Motor neuron (in vitro differentiated cells): ENCODE results near the gene FANCL. TPM values are rescaled to one million over a fixed set of nuclear protein-coding genes. Genes with fewer than 3 reads are reported as not detected.
"Not testable (repeated sequence)": the region's sequence is repeated elsewhere in the genome, so short reads cannot be mapped to it uniquely, and the experiment has no call there.

ENCODE experiments used
- ATAC-seq, 8 experiments: fragments of 200-7000 bp; cut with Tn5 transposase; replicated peaks in 6 of 8; 2 replicates each; pipeline ENCODE4 v1.8.0; 2021; ENCODE audit warnings: mild to moderate bottlenecking in 8 of 8, moderate library complexity in 8 of 8
- H3K27ac ChIP-seq, 2 donors: fragments of 250-450 bp; sonication (Bioruptor Pico); 2 replicates each; pipeline ENCODE4 v1.9.0; 2021; ENCODE audit warnings: antibody characterized with exemption in 2 of 2, mild to moderate bottlenecking in 2 of 2, moderate library complexity in 1 of 2
- H3K4me1 ChIP-seq, 2 donors: fragments of 250-450 bp; sonication (Bioruptor Pico); replicated peaks in 1 of 2; 2 replicates each; pipeline ENCODE4 v1.6.1; 2021; ENCODE audit warnings: antibody characterized with exemption in 2 of 2, mild to moderate bottlenecking in 2 of 2, moderate library complexity in 1 of 2
- H3K4me3 ChIP-seq, 5 donors: fragments of 250-450 bp; sonication (Bioruptor Pico); 2 replicates each; pipeline ENCODE4 v1.9.0; 2021; ENCODE audit warnings: antibody characterized with exemption in 5 of 5, mild to moderate bottlenecking in 5 of 5, moderate library complexity in 4 of 5
- WGBS, 10 experiments: fragments of 450-650 bp; shearing (Covaris generic); methylation state at CpG; one replicate each; pipeline ENCODE4 v1.0.0; 2022; 5-methylcytosine and 5-hydroxymethylcytosine counted together
- in situ Hi-C, 9 experiments: fragments of 400-800 bp; cut with MboI; loops; one replicate each; pipeline ENCODE4 v1.15.0; 2021; ENCODE audit warnings: low sequenced_read_pairs in 9 of 9, low pct_unique_long_range_greater_than_20kb in 2 of 9; ENCODE audit not compliant: unreplicated experiment in 9 of 9
- total RNA-seq, 8 experiments: library from RNA; unstranded; fragments of 300-600 nt; gene quantifications; 2 replicates each; pipeline versions ENCODE4 v1.2.3 to v1.2.4, GENCODE V29; 2022

The FANCL gene
- total RNA-seq, 8 experiments from 2014 or later = 8.9 to 34.0 (median 29.5) TPM

- no peak for ATAC-seq
Observed at GRCh38 chr2:58195662-58196061, 45.5 kb downstream of the FANCL start.

GRCh38 chr2:58194458-58194857 lies 46.7 kb downstream of the FANCL start:
- Histone ChIP-seq H3K4me3 (no peak overlapping the region), H3K4me1 (peaks cover 0 to 3% of the 10 kb centered on the region in 2 donors), H3K27ac (no peak overlapping the region)
- peak in 5 of 8 experiments; percentile 69 to 95 (median 83) for ATAC-seq
- in situ Hi-C loops = no loop called here
- WGBS, 10 experiments = 67 to 100% (median 94%) methylated on average over 1 to 2 of the region's 2 CpGs; no CpG with 5 or more reads in 2 of the 10 experiments

More at GRCh38 chr2:58195662-58196061, 45.5 kb downstream of the FANCL start:
- H3K27ac ChIP-seq = no peak overlapping the region
- in situ Hi-C loops = no loop called here
- WGBS, 10 experiments = 83 to 100% (median 100%) methylated on average over 1 of the region's 1 CpG; no CpG with 5 or more reads in 3 of the 10 experiments
- peaks cover 0 to 3% of the 10 kb centered on the region in 2 donors for H3K4me1 ChIP-seq
- H3K4me3 ChIP-seq = no peak overlapping the region

- not testable (repeated sequence) for H3K4me1 ChIP-seq
Observed at GRCh38 chr2:58187022-58187421, 54.1 kb downstream of the FANCL start.

DNA sequence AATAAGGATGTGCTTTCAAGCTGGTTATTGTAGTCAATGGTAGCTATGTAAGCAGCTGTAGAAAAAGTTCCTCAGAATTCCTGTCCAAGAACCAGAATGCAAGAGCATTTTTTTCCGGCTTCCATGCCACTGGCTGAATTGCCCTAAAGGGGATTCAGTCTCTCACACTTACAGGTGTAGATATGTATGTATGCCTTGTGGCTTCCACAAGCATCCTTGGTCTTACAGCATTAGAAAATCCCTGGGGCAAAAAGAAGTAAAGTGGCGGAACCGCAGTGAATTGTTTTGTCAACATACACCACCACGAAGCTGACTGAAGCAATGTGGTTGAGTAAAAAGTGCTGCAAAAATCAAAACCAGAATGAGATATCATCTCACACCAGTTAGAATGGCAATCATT lies 54.6 kb downstream of the FANCL start:
- in situ Hi-C loops = no loop called here
- ATAC-seq = no peak
- 20 to 100% (median 98%) methylated on average over 1 to 4 of the region's 4 CpGs; no CpG with 5 or more reads in 3 of the 10 experiments for WGBS, 10 experiments
- H3K27ac ChIP-seq = no peak overlapping the region
- H3K4me1 ChIP-seq = no peaks in the 10 kb centered on the region
- H3K4me3 ChIP-seq = no peak overlapping the region

More at GRCh38 chr2:58187022-58187421, 54.1 kb downstream of the FANCL start:
- ATAC-seq, H3K4me3 ChIP-seq, H3K27ac ChIP-seq, in situ Hi-C loops: not testable (repeated sequence)
- WGBS, 10 experiments = 88 to 100% (median 100%) methylated on average over 1 to 4 of the region's 6 CpGs; no CpG with 5 or more reads in 3 of the 10 experiments

- WGBS, 10 experiments = 100% methylated on average over 1 of the region's 1 CpG; no CpG with 5 or more reads in 1 of the 10 experiments
- H3K4me3 ChIP-seq = no peak overlapping the region
- no peak for ATAC-seq
- in situ Hi-C loops = no loop called here
- H3K4me1 ChIP-seq = no peaks in the 10 kb centered on the region
- H3K27ac ChIP-seq = no peak overlapping the region
Observed at GRCh38 chr2:58182527-58182926, 58.6 kb downstream of the FANCL start.

GRCh38 chr2:58180635-58181034 lies 60.5 kb downstream of the FANCL start:
- WGBS, 10 experiments = 83 to 100% (median 96%) methylated on average over 1 to 5 of the region's 5 CpGs
- no peak for ATAC-seq
- no peaks in the 10 kb centered on the region for H3K4me1 ChIP-seq
- in situ Hi-C loops = no loop called here
- H3K27ac ChIP-seq = no peak overlapping the region
- no peak overlapping the region for H3K4me3 ChIP-seq

- in situ Hi-C loops, H3K4me3 ChIP-seq, H3K4me1 ChIP-seq, H3K27ac ChIP-seq, ATAC-seq: not testable (repeated sequence)
- 83 to 100% (median 98%) methylated on average over 1 to 3 of the region's 3 CpGs; no CpG with 5 or more reads in 2 of the 10 experiments for WGBS, 10 experiments
Observed at GRCh38 chr2:58180175-58180574, 61.0 kb downstream of the FANCL start.

DNA sequence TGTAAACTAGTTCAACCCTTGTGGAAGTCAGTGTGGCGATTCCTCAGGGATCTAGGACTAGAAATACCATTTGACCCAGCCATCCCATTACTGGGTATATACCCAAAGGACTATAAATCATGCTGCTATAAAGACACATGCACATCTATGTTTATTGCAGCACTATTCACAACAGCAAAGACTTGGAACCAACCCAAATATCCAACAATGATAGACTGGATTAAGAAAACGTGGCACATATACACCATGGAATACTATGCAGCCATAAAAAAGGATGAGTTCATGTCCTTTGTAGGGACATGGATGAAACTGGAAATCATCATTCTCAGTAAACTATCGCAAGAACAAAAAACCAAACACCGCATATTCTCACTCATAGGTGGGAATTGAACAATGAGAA lies 63.9 kb downstream of the FANCL start:
- H3K27ac ChIP-seq, ATAC-seq, H3K4me3 ChIP-seq, H3K4me1 ChIP-seq, in situ Hi-C loops: not testable (repeated sequence)
- no CpG with 5 or more reads among the region's 4 CpGs for WGBS, 10 experiments

GRCh38 chr2:58171831-58172230 lies 69.3 kb downstream of the FANCL start:
- H3K4me3 ChIP-seq, in situ Hi-C loops: not testable (repeated sequence)
- 93 to 100% (median 98%) methylated on average over 1 to 4 of the region's 16 CpGs; no CpG with 5 or more reads in 6 of the 10 experiments for WGBS, 10 experiments

GRCh38 chr2:58170334-58170933 lies 70.7 kb downstream of the FANCL start:
- WGBS, 10 experiments = 91 to 100% (median 96%) methylated on average over 1 to 7 of the region's 7 CpGs
- H3K27ac ChIP-seq, ATAC-seq, H3K4me1 ChIP-seq, H3K4me3 ChIP-seq, in situ Hi-C loops: not testable (repeated sequence)

More at GRCh38 chr2:58171831-58172230, 69.3 kb downstream of the FANCL start:
- not testable (repeated sequence) for H3K27ac ChIP-seq, H3K4me1 ChIP-seq, ATAC-seq

- H3K4me3 ChIP-seq, in situ Hi-C loops, H3K27ac ChIP-seq, ATAC-seq, H3K4me1 ChIP-seq: not testable (repeated sequence)
Observed at GRCh38 chr2:58169845-58170244, 71.3 kb downstream of the FANCL start.

- H3K4me1 ChIP-seq, in situ Hi-C loops, H3K27ac ChIP-seq, H3K4me3 ChIP-seq, ATAC-seq: not testable (repeated sequence)
- WGBS, 10 experiments = 93 to 100% (median 96%) methylated on average over 1 to 6 of the region's 6 CpGs; no CpG with 5 or more reads in 3 of the 10 experiments
Observed at GRCh38 chr2:58168130-58168529, 73.0 kb downstream of the FANCL start.

DNA sequence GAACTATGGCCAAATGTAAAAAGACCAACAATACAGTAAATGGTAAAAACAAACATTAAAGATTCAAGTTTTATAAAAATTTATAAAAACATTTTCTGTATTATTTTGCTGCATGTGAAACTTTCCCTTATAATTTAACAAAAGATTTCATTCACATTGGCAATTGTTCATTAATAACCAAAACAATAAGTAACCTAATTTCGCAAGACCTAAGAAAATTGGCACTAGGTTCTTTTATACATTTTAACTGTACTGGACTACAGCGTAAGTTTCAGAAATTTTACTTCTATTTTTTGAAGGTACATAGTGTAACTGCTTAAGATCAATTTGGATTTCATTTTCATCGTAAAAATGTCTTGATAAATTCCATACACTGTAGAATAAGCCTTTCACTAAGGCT lies 77.2 kb downstream of the FANCL start:
- in situ Hi-C loops = no loop called here
- WGBS, 10 experiments = 92 to 100% (median 96%) methylated on average over 2 to 3 of the region's 3 CpGs

GRCh38 chr2:58158481-58158880 lies 82.6 kb downstream of the FANCL start:
- no peak for ATAC-seq
- no peak overlapping the region for H3K4me3 ChIP-seq
- H3K4me1 ChIP-seq = peaks cover 0 to 2% of the 10 kb centered on the region in 2 donors
- H3K27ac ChIP-seq = no peak overlapping the region
- in situ Hi-C loops = no loop called here
- WGBS, 10 experiments = 74 to 100% (median 93%) methylated on average over 1 to 4 of the region's 4 CpGs; no CpG with 5 or more reads in 1 of the 10 experiments

More for the DNA sequence above, 77.2 kb downstream of the FANCL start:
- Histone ChIP-seq H3K27ac (no peak overlapping the region), H3K4me3 (no peak overlapping the region), H3K4me1 (no peaks in the 10 kb centered on the region)
- no peak for ATAC-seq
